Measurements from ENCODE around the gene TTC39A. TPM values are rescaled to one million over a fixed set of nuclear protein-coding genes. Genes with fewer than 3 reads are reported as not detected.

TTC39A gene
- total RNA-seq, 1 donor from 2014 or later = 26.9 TPM

- no peak for TF ChIP-seq CTCF (IDR thresholded peaks at IDR 0.05; ENCODE audit: insufficient read depth, low read length, poor library complexity, severe bottlenecking)
- no peak for DNase-seq (ENCODE audit: low read depth)
Observed at GRCh38 chr1:51365774-51366173, 35.4 kb upstream of the TTC39A start.

GRCh38 chr1:51359879-51360278 is 29.5 kb upstream of the TTC39A start:
- H3K27me3 ChIP-seq (ENCODE audit: control insufficient read depth, insufficient read depth, low read length) = no peaks in the 10 kb centered on the region
- TF ChIP-seq CTCF (IDR thresholded peaks at IDR 0.05; ENCODE audit: insufficient read depth, low read length, poor library complexity, severe bottlenecking) = no peak
- no peak for DNase-seq (ENCODE audit: low read depth)
- no peak overlapping the region for H3K4me3 ChIP-seq (ENCODE audit: low read depth, low read length)
- H3K36me3 ChIP-seq (ENCODE audit: control insufficient read depth, insufficient read depth, low read length) = no peaks in the 10 kb centered on the region

More at GRCh38 chr1:51365774-51366173, 35.4 kb upstream of the TTC39A start:
- no peaks in the 10 kb centered on the region for H3K36me3 ChIP-seq (ENCODE audit: control insufficient read depth, insufficient read depth, low read length)
- no peak overlapping the region for H3K4me3 ChIP-seq (ENCODE audit: low read depth, low read length)
- H3K27me3 ChIP-seq (ENCODE audit: control insufficient read depth, insufficient read depth, low read length) = no peaks in the 10 kb centered on the region

- Histone ChIP-seq H3K27me3 (ENCODE audit: control insufficient read depth, insufficient read depth, low read length) (no peaks in the 10 kb centered on the region), H3K4me3 (ENCODE audit: low read depth, low read length) (no peak overlapping the region), H3K36me3 (ENCODE audit: control insufficient read depth, insufficient read depth, low read length) (no peaks in the 10 kb centered on the region)
- no peak for DNase-seq (ENCODE audit: low read depth)
- no peak for TF ChIP-seq CTCF (IDR thresholded peaks at IDR 0.05; ENCODE audit: insufficient read depth, low read length, poor library complexity, severe bottlenecking)
Observed at GRCh38 chr1:51355382-51355781, 25.0 kb upstream of the TTC39A start.

- Histone ChIP-seq H3K36me3 (ENCODE audit: control insufficient read depth, insufficient read depth, low read length) (no peaks in the 10 kb centered on the region), H3K4me3 (ENCODE audit: low read depth, low read length) (no peak overlapping the region), H3K27me3 (ENCODE audit: control insufficient read depth, insufficient read depth, low read length) (no peaks in the 10 kb centered on the region)
- TF ChIP-seq CTCF (IDR thresholded peaks at IDR 0.05; ENCODE audit: insufficient read depth, low read length, poor library complexity, severe bottlenecking) = no peak
- DNase-seq (ENCODE audit: low read depth) = no peak
Observed at GRCh38 chr1:51354416-51354815, 24.1 kb upstream of the TTC39A start.

- Histone ChIP-seq H3K4me3 (ENCODE audit: low read depth, low read length) (no peak overlapping the region), H3K36me3 (ENCODE audit: control insufficient read depth, insufficient read depth, low read length) (no peaks in the 10 kb centered on the region), H3K27me3 (ENCODE audit: control insufficient read depth, insufficient read depth, low read length) (no peaks in the 10 kb centered on the region)
- no peak for TF ChIP-seq CTCF (IDR thresholded peaks at IDR 0.05; ENCODE audit: insufficient read depth, low read length, poor library complexity, severe bottlenecking)
- DNase-seq (ENCODE audit: low read depth) = no peak
Observed at GRCh38 chr1:51351907-51352306, 21.5 kb upstream of the TTC39A start.

- Histone ChIP-seq H3K27me3 (ENCODE audit: control insufficient read depth, insufficient read depth, low read length) (peaks cover 5% of the 10 kb centered on the region), H3K4me3 (ENCODE audit: low read depth, low read length) (no peak overlapping the region), H3K36me3 (ENCODE audit: control insufficient read depth, insufficient read depth, low read length) (no peaks in the 10 kb centered on the region)
- TF ChIP-seq CTCF (IDR thresholded peaks at IDR 0.05; ENCODE audit: insufficient read depth, low read length, poor library complexity, severe bottlenecking) = no peak
- DNase-seq (ENCODE audit: low read depth) = no peak
Observed at GRCh38 chr1:51349862-51350261, 19.5 kb upstream of the TTC39A start.

Measured in kidney epithelial cell (primary cell).